UCSD-AML1 (cell line): ENCODE results near the gene ROCK1.
"Not testable (repeated sequence)": the region's sequence is repeated elsewhere in the genome, so short reads cannot be mapped to it uniquely, and the experiment has no call there.

Experiments used
- DNase-seq: peaks from one replicate; lab custom pipeline; 2025; ENCODE audit not compliant: unreplicated experiment; lab: John Stamatoyannopoulos, UW

ROCK1 gene

DNA sequence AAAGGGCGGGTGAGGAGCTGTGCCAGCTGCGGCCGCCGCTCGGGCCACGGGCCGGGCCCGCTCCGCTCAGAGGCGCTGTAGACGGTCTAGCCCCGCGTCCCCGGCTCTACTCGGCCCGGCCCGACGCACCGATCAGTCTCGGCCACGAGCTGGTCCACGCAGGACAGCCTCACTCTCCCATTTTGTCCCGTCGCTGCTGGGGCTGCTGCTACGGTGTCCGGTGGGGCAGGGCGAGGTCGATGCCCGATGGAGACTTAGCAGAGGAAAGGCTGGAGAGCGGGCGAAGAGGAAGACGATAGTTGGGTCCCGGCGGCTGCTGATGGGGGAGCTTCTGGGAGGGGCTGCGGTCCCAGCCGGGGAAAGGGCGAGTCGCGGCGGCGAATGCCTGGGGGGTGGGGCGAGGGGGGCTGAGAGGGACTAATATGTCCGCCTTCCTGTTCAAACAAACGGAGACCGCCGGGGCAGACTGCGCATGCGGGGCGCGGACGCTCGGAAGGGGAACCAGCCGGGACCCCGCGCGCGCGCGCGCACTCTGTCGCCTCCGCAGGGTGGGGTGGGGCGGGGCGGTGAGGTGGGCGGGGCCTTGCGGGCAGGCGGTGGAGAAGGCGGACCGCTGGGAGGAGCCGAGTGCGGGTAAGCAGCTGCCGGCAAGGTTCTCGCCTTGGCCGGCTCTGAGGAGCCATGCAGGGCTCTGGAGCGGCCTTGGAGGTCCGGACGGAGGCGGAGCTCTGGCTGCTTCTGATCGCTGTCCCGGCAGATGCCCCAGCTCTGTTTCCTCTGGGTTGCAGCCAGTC is at the start of gene ROCK1:
TSS of gene ROCK1 (minus strand) at position 468 of the 794 bp plus-strand sequence. CDS start 903 bp downstream, outside the sequence.
- DNase-seq: peak; percentile 98

DNA sequence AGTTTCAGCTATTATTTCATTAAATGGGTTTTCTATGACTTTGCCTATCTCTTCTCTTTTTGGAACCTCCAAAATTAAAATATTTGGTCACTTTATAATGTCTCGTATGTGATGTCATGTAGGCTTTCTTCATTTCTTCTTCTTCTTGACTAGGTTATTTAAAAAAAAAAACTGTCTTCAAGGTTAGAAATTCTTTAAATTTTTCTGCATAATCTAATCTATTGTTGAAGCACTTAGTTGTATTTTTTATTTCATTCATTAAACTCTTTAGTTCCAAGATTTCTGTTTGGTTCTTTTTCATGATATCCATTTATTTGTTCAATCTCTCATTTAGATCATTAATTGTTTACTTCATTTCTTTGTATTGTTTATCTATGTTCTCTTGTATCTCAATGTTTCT is 43.8 kb upstream of the ROCK1 start:
- no peak for DNase-seq

DNA sequence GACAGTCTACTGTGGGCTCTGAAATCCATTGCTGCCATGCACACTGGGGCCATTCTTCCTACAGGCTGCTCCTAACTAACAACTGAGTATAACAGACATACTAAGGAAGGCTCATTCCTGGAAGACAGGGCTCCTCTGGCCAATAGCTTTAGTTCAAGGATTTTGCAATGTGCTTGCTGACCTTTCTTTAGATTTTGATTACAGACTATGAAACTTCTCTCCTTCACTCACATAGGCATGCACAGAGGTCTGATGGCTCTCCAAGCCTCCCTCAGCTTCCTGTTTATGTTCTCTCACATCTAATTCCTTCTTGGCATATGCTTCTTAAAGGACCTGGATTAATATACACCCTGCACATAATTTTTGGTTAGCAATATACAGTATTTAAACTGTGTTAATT is 34.4 kb upstream of the ROCK1 start:
- DNase-seq: no peak

DNA sequence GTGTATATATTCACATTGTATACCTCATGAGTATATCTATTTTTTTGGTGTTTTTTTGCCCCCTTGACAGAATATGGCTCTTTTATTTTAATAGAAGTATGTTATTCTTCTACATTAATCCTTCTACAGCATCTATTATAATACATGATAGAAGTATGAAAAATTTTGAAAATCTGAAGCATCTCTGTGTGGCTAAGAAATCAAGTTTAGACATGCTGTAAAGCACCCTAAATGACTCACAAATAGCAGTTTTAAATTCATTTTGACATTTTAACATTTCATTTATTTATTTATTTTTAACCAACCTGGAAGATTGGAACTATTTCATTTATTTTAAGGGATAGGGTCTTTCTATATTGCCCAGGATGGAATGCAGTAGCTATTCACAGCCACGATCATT is 33.8 kb upstream of the ROCK1 start:
- DNase-seq: no peak

GRCh38 chr18:21141668-21142422 is 30.2 kb upstream of the ROCK1 start:
- no peak for DNase-seq

DNA sequence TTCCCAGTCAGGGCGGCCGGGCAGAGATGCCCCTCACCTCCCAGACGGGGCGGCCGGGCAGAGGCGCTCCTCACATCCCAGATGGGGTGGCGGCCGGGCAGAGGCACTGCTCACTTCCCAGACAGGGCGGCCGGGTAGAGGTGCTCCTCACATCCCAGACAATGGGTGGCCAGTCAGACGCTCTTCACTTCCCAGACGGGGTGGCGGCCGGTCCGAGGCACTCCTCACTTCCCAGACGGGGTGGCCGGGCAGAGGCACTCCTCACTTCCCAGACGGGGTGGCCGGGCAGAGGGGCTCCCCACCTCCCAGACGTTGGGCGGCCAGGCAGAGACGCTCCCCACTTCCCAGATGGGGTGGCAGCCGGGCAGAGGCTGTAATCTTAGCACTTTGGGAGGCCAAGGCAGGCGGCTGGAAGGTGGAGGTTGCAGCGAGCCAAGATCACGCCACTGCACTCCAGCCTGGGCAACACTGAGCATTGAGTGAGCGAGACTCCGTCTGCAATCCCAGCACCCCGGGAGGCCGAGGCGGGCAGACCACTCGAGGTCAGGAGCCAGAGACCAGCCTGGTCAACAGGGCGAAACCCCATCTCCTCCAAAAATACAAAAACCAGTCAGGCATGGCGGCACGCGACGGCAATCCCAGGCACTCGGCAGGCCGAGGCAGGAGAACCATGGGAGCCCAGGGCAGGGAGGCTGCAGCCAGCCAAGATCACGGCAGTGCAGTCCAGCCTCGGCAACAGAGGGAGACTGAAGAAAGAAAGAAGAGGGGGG is 26.3 kb upstream of the ROCK1 start:
- not testable (repeated sequence) for DNase-seq

DNA sequence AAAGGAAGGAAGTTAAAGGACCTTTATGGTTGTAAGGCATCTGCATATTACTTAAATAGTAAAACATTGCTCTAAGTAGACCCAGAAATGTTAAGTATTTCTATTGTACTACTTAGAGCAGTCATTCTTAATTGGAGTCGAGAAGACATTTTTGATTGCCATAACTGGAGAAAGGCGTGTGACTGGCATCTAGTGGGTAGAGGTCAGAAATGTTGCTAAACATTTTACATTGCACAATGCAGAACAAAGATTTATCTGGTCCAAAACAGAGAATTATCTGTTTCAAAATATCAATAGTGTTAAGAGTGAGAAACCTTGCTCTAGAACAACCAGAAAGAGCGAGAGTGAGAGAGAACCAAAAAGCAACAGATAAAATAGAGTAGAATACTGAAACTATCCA is 23.3 kb upstream of the ROCK1 start:
- no peak for DNase-seq

DNA sequence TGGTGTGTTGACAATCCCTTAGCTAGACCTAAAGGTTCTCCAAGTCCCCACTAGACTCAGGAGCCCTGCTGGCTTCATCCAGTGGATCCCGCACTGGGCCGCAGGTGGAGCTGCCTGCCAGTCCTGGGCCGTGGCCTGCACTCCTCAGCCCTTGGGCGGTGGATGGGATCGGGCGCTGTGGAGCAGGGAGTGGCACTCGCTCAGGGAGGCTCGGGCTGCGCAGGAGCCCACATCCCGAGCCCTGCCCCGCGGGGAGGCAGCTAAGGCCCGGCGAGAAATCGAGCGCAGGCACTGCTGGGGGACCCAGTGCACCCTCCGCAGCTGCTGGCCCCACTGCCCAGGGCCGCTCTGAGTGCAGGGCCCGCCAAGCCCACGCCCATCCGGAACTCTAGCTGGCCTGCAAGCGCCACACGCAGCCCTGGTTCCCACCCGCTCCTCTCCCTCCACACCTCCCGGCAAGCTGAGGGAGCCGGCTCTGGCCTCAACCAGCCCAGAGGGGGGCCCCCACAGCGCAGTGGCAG is 20.8 kb upstream of the ROCK1 start:
- no peak for DNase-seq

- no peak for DNase-seq
These were observed 20.1 kb upstream of the ROCK1 start for GRCh38 chr18:21131698-21132227.

GRCh38 chr18:21129566-21130216 is 18.1 kb upstream of the ROCK1 start:
- no peak for DNase-seq

DNA sequence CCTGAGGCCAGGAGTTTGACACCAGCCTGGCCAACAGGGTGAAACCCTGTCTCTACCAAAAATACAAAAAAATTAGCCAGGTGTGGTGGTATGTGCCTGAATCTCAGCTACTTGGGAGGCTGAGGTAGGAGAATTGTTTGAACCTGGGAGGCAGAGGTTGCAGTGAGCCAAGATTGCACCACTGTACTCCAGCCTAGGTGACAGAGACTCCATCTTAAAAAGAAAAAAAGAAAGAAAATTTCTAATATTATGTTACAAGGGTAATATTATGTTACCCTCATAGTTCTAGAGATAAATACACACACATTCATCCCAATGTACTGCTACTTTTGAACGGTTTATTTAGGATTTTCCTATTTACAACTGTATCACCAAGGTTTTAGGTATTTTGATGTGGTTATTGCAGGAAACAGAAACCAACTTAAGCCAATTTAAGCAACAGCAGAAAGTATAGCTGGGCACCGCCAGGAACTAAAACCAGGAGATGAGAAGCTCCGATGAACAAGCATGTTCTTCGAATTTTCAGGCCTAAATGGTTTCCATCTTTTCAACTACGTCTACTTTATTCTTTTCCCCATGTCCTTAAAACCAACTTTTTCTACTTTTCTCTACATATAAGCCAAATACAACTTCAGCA is 11.8 kb upstream of the ROCK1 start:
- DNase-seq: no peak

- DNase-seq: no peak
These were observed 7.2 kb upstream of the ROCK1 start for GRCh38 chr18:21118806-21119205.

GRCh38 chr18:21117409-21118131 is 6.0 kb upstream of the ROCK1 start:
- DNase-seq: no peak

DNA sequence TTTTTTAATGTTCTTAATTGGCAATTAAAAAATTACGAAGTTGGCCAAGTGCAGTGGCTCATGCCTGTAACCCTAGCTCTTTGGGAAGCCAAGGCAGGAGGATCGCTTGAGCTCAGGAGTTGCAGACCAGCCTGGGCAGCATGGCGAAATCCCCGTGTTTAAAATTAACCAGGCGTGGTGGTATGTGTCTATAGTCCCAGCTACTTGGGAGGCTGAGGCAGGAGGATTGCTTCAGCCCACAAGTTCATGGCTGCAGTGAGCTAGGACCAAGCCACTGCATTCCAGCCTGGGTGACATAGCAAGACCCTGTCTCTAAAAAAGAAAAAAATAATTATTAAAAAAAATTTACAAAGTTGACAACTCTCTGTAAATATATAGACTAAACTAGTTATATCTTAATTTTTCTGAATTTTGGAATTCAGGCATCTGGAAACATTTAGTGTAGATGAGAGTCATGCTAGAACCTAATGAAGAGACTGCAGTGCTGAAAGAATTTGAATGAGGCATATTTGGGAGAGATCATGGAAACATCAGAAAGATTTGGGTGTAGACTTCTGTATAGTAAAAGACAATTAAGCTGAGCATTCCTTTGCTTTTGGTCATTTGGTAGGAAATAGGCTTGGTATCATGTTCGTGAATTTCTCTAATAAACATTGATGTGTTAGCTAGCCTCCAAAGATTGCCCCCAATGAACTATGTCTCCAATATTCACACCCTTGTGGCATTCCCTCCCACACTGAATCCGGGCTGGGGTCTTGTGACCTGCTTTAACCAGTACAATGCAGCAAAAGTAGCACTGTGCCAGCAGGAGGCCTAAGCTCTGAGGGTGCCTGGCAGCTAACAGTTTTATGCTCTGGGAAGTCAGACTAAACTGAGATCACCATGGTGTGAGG is 4.2 kb upstream of the ROCK1 start:
- no peak for DNase-seq

DNA sequence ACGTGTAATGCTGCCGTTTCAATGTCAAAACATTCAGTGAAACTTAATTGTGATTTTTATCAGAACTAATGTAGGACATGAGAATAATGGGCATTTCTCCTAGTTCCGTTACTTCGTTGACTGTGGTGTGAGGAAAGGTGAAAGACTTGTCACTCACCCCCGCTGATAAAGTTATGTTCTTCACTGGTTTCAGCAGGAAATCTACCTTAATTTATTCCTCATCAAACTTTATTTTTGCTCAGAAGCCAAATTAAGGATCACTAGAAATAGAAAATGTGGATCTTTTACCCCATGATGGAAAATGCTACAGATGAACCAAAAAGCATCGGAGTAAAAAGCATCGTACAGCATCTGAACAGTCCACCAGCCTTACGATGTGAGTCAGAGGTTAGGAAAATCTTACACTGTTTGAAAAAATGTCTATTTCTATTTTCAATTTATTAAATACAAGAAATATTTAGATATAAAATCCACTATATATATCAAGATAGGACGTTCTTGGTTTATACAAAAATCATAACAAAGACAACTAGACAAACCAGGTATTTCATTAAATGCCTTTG is 1.0 kb upstream of the ROCK1 start:
- no peak for DNase-seq

- no peak for DNase-seq
These were observed 494 bp upstream of the ROCK1 start for GRCh38 chr18:21112140-21112473.

- DNase-seq: peak; percentile 71
These were observed 784 bp downstream of the ROCK1 start for GRCh38 chr18:21110713-21111345.
